ENCODE measurements around the gene USP36.

Gene USP36

GRCh38 chr17:78886954-78887353, 46.3 kb upstream of the USP36 start:
- H3K4me1 ChIP-seq (ENCODE audit: control insufficient read depth, low read length): peaks cover 4% of the 10 kb centered on the region; the same call in 1 of the 2 replicates

GRCh38 chr17:78885956-78886355, 45.3 kb upstream of the USP36 start:
- Histone ChIP-seq H3K4me3 (ENCODE audit: low read length) (no peak overlapping the region), H3K27ac (ENCODE audit: low read depth, low read length) (no peak overlapping the region), H3K9me3 (ENCODE audit: control insufficient read depth, insufficient read depth, low read length) (no peaks in the 10 kb centered on the region), H3K36me3 (ENCODE audit: control insufficient read depth, low read length) (no peaks in the 10 kb centered on the region), H3K79me2 (ENCODE audit: control insufficient read depth, low read length) (no peaks in the 10 kb centered on the region), H3K4me1 (ENCODE audit: control insufficient read depth, low read length) (peaks cover 4% of the 10 kb centered on the region; the same call in 1 of the 2 replicates), H3K9me2 (replicated peaks; ENCODE audit: control insufficient read depth, low read length) (no peaks in the 10 kb centered on the region), H3K27me3 (ENCODE audit: control insufficient read depth, low read length) (peaks cover 32% of the 10 kb centered on the region), H4K20me1 (ENCODE audit: control insufficient read depth, insufficient read depth, low read depth, low read length) (no peaks in the 10 kb centered on the region), H3F3A (ENCODE audit: control insufficient read depth, insufficient read depth) (no peaks in the 10 kb centered on the region), H3K4me2 (ENCODE audit: low read length) (no peak overlapping the region)
- TF ChIP-seq CTCF (IDR thresholded peaks at IDR 0.05; ENCODE audit: low read depth, low read length, poor library complexity, severe bottlenecking) (no peak), EZH2phosphoT487 (IDR thresholded peaks at IDR 0.05; ENCODE audit: borderline replicate concordance, low read length) (no peak)

More at GRCh38 chr17:78886954-78887353, 46.3 kb upstream of the USP36 start:
- TF ChIP-seq EZH2phosphoT487 (IDR thresholded peaks at IDR 0.05; ENCODE audit: borderline replicate concordance, low read length) (no peak), CTCF (IDR thresholded peaks at IDR 0.05; ENCODE audit: low read depth, low read length, poor library complexity, severe bottlenecking) (no peak)
- Histone ChIP-seq H3K27me3 (ENCODE audit: control insufficient read depth, low read length) (peaks cover 36% of the 10 kb centered on the region), H3K36me3 (ENCODE audit: control insufficient read depth, low read length) (no peaks in the 10 kb centered on the region), H3K9me3 (ENCODE audit: control insufficient read depth, insufficient read depth, low read length) (no peaks in the 10 kb centered on the region), H3K4me2 (ENCODE audit: low read length) (no peak overlapping the region), H4K20me1 (ENCODE audit: control insufficient read depth, insufficient read depth, low read depth, low read length) (no peaks in the 10 kb centered on the region), H3K4me3 (ENCODE audit: low read length) (no peak overlapping the region), H3F3A (ENCODE audit: control insufficient read depth, insufficient read depth) (no peaks in the 10 kb centered on the region), H3K27ac (ENCODE audit: low read depth, low read length) (no peak overlapping the region), H3K79me2 (ENCODE audit: control insufficient read depth, low read length) (no peaks in the 10 kb centered on the region), H3K9me2 (replicated peaks; ENCODE audit: control insufficient read depth, low read length) (no peaks in the 10 kb centered on the region)

GRCh38 chr17:78884876-78885667, 44.5 kb upstream of the USP36 start:
- TF ChIP-seq EZH2phosphoT487 (IDR thresholded peaks at IDR 0.05; ENCODE audit: borderline replicate concordance, low read length) (no peak), CTCF (IDR thresholded peaks at IDR 0.05; ENCODE audit: low read depth, low read length, poor library complexity, severe bottlenecking) (no peak)
- H3K27ac ChIP-seq (ENCODE audit: low read depth, low read length): no peak overlapping the region
- H4K20me1 ChIP-seq (ENCODE audit: control insufficient read depth, insufficient read depth, low read depth, low read length): no peaks in the 10 kb centered on the region
- no peaks in the 10 kb centered on the region for H3K36me3 ChIP-seq (ENCODE audit: control insufficient read depth, low read length)
- H3K79me2 ChIP-seq (ENCODE audit: control insufficient read depth, low read length): no peaks in the 10 kb centered on the region
- no peaks in the 10 kb centered on the region for H3K9me2 ChIP-seq (replicated peaks; ENCODE audit: control insufficient read depth, low read length)
- no peaks in the 10 kb centered on the region for H3F3A ChIP-seq (ENCODE audit: control insufficient read depth, insufficient read depth)
- H3K4me3 ChIP-seq (ENCODE audit: low read length): no peak overlapping the region
- peaks cover 4% of the 10 kb centered on the region; the same call in 1 of the 2 replicates for H3K4me1 ChIP-seq (ENCODE audit: control insufficient read depth, low read length)
- no peak overlapping the region for H3K4me2 ChIP-seq (ENCODE audit: low read length)
- H3K9me3 ChIP-seq (ENCODE audit: control insufficient read depth, insufficient read depth, low read length): no peaks in the 10 kb centered on the region
- H3K27me3 ChIP-seq (ENCODE audit: control insufficient read depth, low read length): peaks cover 24% of the 10 kb centered on the region
